T-helper 1 cell treated with Interleukin-12 subunit alpha and Interleukin-12 subunit beta and Interleukin-4 antibody, amounts not matched to agents 30 ng/mL and 1 ng/mL, for 36 hours (primary cell): ENCODE measurements around the gene MAPK7. TPM values are rescaled to one million over a fixed set of nuclear protein-coding genes. Genes with fewer than 3 reads are reported as not detected.

Experiments
- intact Hi-C: fragments of 100-400 bp; cut with micrococcal nuclease; formaldehyde crosslinking; loops from one replicate; pipeline ENCODE4 v1.15.1; 2024
- total RNA-seq: library from RNA; stranded (reverse); gene quantifications from 2 replicates; pipeline ENCODE4 v1.2.3, GENCODE V29; 2022

Gene MAPK7
- 32.1 and 33.2 TPM in 2 replicates for total RNA-seq

DNA sequence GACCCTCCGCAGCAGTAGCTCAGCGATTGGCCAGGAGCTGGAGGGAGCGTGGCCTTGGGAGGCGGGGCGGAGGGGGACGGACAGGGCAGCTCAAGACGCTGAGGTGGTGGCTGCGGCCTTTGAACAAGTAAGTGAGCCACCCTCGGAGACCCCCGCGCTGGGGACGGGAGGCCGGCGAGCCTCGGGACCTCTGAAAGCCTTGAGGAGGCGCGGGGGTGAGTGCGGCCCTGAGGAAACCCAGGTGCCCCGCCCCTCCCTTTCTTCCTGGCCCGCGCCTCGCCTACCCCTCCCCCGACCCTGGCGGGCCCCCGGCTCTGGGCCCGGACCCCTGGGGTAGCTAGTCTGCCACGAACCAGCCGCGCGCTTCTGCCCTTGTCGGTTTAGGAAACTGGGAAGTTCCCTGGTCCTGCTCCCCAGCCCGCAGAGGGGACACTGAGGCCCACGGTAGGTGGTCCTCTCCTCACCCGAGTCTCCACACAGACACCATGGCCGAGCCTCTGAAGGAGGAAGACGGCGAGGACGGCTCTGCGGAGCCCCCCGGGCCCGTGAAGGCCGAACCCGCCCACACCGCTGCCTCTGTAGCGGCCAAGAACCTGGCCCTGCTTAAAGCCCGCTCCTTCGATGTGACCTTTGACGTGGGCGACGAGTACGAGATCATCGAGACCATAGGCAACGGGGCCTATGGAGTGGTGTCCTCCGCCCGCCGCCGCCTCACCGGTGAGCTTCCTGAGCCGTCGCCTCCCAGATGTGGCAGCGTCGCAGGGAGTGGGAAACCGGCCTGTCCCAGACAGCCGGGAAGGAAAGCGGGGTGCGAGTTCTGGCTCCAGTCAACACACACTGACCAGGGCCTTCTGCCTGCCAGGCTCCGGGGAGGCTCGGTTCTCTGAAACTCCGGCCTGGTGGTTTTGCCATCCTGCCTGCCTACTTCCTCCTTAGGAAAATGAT lies at the start of gene MAPK7:
Gene MAPK7, plus strand, starts transcription at position 83 of the 945 bp plus-strand sequence. Its CDS starts 403 bp downstream, at position 486.
- intact Hi-C loops = loop anchor here (1.0 to 5.0 kb wide), 8 partner anchors 8 to 1786 kb away; partner anchors contain the start of genes AKAP10, ALDH3A2, ALKBH5 and PEMT

DNA sequence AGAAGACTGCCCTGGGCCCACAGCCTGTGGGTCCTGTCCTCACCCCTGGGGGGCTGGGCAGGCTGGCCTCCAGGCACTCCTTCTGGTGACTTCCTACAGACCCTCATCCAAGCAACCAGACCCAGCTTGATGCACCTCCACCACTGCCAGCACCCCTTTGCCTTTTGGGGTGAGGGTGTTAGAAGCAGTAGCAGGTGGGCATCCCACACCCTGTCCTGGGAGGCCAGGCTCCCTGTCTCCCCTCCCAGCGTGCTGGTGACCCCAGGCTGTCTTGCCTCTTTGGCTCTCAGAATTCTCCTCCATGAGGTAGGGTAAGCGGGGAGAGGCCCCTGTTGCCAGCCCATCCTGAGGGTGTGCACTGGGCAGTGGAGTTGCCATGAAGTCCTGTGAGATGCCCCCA lies 49.2 kb upstream of the MAPK7 start:
- intact Hi-C loops = no loop called here

DNA sequence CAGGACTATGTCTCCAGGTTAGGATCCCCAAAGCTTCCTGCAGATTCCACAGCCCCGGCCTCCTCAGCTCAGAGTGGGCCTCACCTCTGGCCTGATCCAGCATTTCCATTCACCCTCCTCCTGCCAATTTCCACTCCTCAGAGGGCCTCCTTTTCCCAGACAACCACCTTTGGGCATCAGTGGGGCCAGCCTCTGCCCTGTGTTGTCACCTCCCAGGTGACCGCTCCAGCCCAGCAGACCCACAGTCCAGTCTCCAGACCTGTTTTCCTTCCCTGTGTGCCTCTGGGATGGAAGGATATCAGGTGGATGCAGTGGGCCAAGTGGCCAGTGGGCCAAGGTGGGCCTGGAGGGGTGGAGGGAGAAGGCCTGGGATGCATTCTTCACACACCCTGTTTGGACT lies 48.5 kb upstream of the MAPK7 start:
- intact Hi-C loops = no loop called here

DNA sequence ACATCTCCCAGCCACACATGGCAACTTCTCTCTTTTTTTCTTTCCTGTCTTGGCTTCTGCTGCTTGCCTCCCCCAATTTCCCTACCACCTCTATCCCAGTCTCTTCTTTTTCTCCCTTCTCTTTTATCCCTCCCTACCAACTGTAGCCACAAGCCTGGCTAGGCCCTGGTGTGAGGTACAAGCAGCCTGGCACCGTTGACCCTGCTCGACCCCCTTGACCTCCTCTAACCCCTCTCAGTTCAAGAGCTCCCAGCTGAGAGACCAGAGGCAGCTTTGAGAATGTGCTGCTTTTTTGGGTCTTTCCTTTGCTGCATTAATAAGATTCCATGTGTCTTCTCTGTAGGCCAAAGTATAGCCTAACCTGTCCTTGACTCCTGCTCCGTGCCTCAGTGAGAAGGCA lies 48.0 kb upstream of the MAPK7 start:
- intact Hi-C loops = no loop called here

DNA sequence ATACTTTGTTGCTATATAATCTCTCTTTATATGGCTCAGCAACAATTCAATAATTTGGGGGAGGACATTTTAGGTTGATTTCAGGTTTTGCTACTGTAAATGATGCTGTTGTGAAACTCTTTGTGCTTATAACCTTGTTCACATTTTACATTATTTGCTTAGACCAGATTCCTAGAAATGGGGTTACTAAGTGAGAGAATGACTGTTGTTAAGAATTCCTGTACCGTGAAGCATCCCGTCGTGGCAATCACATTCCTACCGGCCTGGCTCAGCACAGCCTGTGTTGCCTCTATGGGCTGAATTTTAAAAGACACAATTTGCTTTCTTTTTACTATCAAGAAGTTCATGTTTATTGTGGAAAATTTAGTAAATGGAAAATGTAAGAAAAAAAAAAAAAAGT lies 47.2 kb upstream of the MAPK7 start:
- intact Hi-C loops = no loop called here

DNA sequence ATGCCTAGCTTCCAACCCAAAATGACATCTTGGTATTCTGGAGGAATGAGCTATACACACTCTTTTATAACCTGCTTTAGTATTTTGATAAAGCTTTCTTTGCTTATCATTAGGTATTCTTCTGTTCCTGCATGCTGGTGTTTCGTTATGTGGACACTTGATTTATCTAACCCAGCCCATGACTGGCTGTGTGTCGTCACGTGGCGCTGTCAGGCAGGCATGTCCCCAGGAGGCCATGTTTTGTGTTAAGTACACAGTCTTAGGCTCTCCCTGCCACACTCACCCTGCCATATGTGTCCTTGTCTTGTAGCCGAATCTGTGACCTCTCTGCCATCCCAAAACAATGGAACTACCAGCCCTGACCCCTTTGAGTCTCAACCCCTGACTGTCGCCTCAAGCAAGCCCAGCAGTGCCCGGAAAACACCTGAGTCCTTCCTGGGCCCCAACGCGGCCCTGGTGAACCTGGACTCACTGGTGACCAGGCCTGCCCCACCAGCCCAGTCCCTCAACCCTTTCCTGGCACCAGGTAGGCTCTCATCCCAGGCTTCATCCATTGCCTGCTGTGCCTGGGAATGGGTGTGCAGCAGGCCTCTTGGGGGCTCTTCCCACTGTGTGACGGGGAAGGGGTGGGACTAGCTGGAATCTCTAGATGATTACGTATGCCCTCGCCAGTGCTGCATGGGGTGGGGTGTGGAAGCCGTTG lies 46.6 kb upstream of the MAPK7 start:
- intact Hi-C loops = no loop called here

DNA sequence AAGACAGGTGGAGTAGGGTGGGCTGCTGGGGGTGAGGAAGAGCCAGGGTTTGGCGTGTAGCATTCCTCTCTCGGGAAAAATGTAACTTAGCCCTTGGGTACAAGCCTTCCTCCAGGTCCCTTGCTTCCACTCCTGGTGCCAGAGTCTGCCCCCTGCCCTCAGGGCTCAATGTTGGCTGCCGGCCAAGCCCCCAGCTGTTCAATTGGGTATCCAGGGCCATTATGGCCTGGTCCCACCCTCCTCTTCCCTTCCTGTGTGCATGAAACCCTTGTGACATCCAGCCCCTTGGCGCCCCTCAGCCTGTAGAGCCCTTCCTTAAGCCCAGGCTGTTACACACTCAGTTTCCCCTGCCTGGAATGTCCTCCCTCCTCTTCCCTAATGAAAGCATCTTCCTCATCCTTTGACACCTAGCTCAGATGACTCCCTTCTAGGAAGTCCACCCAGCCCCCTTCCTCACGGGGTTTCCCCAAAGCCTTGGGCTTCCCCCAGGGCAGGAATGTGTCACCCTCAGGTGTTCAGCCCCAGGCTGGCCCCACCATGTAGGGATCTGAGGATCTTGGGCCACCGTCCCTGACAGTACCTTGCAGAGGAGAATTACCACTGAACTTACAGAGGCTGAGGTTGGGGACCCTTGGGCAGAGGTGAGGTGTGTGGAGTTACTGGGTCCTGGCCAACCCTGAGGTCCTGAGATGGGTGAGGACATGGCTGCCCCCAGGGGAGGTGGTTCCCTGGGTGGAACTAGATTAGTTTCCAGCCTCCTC lies 45.7 kb upstream of the MAPK7 start:
- intact Hi-C loops = no loop called here

DNA sequence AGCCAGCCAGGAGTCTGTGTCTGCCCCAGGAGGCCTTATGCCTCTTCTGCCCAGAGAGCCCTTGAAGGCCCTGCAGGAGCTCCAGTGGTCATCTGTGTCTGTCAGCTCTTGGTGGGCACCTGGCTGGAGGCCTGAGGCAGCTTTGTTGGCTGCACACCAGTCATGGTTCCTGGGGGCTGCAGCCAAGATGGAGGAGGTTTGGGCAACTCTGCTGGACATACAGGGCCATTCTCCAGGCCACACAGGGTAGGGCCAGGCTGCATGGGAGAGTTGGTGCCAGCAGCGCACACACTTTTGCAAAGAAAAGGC lies 45.2 kb upstream of the MAPK7 start:
- intact Hi-C loops = no loop called here

DNA sequence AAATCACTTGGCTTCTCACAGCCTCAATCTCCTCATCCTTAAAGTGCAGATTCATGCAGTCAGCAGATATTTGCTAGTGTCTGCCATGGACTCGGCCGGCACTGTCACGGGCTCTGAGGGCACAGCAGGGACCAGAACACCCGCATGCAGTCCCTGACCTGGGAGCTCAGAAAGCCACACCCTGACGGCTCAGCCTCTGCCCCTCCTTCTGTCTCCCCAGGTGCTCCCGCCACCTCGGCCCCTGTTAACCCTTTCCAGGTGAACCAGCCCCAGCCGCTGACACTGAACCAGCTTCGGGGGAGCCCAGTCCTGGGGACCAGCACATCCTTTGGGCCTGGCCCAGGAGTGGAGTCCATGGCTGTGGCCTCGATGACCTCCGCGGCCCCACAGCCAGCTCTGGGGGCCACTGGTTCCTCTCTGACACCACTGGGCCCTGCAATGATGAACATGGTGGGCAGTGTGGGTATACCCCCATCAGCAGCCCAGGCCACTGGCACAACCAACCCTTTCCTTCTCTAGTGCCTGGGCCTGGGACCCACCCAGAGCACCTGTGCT lies 44.5 kb upstream of the MAPK7 start:
- intact Hi-C loops = no loop called here

DNA sequence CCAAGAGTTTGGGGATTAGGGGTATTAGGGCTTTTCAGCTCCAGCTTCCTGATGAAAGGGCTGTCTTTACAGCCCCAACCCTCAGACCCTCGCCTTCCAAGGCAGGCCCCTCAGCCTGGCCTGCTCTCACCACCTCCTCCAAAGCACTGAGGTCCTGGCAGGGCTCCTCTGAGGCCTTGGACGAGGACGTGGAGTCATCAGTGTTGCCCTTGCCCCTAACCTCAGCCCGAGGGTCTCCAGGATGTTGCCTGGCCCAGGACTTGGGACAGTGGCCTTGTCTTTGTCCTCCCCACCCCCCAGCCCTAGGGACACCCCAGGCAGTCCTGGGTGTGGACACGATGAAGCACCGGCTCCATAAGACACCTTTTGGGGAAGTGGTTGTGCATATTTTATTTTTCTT lies 44.0 kb upstream of the MAPK7 start:
- intact Hi-C loops = no loop called here

DNA sequence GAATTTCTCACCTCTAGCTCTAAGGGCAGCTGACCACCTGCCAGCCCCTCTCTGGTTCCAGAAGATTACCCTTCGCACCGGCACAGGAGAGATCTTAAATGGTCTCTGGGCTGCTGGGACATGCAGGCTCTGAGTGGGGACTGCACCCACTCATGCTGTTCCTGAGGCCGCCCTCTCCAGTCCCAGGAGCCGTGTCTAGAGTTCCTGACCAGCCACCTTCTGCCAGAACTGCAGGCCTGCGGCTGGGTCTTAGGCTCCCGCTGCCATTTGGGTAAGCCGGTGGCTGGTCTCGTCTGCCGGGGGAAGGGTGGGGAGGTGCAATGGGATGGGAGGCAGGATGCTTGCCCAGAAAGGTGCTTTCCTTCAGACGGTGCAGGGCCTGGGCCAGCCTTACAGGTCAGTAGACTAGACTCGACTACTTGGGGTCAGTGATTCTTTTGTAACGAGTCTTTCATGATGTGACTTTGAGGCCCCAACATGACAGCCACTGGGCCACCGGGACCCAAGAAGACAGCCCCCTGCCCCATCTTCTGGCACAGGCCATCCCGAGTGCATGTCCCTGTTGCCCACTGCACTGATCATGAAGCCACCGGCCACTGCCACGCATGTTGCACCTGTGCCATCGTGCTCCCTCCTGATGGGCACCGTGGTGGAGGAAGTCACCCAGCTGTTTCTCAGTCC lies 42.2 kb upstream of the MAPK7 start:
- intact Hi-C loops = no loop called here

DNA sequence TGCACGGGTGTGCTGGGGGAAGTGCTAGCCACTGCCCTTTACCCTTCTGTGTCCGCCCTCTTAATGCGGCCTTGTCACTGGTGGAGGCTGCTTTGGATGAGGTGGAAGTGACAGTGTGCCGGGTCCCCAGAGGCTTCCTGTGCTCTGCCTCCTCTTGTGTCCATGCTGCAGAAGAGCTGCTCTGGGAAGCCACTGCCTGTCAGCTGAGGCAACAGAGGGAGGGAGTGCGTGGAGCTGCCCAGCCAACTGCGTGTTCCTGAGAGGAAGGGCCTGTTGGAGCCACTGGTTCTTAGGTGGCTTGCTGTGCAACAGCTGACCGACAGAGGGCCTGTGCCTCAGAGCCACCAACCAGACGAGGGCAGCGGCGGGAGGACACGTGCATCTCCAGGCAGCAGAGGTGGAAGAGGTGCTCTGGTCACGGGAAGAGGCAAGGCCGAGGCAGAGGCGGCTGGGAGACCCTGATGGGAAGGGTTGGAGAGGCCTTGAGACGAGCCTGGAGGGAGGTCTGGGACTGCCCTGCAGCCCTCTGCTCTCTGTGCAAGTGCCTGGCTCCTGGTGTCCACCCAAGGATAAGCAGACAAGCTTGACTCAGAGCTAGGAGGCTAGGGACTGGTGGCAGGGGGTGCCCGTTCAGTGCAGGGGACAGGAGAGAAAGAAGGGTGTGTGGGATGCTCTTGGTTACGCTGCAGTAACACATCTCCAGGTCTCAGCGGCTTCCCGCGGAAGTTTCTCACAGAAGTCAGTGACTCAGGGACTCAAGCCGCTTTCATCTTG lies 41.2 kb upstream of the MAPK7 start:
- intact Hi-C loops = no loop called here

DNA sequence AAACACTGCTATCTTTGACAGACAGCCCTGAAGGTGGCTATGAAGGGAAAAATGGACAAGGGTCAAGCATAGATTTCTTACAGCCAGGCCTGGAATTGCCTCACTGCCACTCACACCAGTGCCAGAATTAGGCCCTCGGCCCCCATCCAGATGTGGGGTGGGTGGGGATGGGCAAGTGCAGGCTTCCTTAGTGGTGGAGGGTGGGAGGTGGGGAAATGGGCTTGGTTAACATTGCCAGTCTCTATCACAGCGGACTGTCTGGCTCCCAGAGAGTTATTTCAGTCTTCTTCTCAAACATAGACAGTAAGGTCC lies 40.6 kb upstream of the MAPK7 start:
- intact Hi-C loops = no loop called here

DNA sequence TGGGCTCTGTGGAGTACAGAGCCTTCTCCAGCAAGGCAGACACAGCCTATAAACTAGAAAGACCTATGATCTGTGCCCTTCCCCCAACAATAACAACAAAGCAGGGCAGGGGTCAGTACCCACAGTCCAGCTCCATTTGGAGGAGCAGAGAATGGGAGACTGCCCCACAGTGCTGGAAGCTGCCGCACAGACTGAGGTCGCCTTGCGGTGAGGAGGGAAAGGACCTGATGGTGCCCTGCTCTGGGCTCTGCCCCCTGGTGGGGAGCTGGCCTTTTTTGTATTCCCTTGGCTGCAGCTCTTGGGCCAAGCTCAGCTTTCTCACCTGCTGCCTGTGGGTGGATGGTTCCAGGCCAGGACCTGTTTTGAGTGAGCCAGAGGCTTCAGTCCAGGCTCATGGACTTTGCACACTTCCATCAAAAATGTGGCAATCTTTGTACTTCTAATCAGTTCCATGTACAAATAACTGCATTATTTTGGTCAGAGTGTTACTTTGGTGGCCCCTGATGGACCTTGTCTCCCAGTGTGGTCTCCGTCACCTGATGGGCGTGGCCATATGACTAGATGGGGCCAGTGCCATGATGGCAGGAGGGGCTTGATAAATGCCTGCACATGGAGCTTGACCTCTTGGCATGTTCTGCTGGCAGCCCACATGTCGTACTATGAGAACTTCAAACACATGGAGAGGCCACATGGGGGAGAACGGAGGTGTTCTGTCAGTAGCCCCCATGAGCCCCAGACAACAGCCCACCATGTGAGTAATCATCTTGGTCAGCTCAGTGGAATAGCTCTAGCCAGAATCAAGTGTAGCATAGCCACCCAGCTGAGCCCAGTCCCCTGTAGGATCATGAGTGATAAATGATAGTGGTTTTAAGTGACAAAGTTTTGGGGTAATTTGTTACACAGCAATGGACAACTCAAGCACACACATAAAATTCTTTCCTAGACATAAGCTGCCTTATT lies 40.0 kb upstream of the MAPK7 start:
- intact Hi-C loops = no loop called here

DNA sequence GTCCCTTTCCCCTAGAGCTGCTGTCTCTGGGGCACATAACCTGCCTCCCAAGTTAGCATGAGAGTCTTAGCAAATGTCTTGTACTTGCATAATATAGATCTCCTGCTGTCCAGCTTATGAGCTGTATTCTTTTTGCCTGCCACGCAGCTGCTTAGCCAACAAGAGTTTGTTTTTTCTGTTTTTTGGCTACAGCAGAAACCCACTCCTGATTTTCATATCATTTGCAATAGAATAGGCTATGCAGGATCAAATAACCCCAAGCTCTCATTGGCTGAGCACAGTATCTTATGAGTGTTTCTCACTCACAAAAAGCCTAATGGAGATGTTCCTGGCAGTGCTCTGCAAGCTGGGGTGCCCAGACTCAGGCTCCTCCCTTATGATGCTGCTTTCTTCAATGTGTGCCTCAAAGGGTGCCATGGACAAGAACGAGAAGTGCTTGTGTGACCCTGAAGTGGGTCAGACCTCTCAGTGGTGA lies 38.9 kb upstream of the MAPK7 start:
- intact Hi-C loops = no loop called here

DNA sequence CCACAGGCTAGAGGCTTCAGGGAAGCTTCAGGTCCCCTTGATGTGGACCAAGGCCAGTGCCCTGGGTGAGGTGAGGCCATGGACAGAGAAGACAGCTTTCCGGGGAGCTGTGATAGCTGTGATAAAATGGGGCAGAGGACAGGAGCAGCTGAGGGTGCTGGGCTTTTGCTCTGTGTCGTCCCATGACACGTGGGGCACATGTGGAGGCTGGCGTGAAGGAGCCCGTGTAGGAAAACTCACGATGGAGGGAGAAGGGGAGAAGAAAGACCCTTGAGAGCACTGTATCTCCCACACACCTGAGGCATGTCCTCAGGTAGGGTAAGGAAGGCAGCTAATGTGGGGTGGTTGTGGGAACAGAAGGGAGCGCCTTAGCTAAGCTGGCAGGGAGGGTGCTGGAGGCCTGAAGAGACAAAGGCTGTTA lies 37.1 kb upstream of the MAPK7 start:
- intact Hi-C loops = no loop called here

DNA sequence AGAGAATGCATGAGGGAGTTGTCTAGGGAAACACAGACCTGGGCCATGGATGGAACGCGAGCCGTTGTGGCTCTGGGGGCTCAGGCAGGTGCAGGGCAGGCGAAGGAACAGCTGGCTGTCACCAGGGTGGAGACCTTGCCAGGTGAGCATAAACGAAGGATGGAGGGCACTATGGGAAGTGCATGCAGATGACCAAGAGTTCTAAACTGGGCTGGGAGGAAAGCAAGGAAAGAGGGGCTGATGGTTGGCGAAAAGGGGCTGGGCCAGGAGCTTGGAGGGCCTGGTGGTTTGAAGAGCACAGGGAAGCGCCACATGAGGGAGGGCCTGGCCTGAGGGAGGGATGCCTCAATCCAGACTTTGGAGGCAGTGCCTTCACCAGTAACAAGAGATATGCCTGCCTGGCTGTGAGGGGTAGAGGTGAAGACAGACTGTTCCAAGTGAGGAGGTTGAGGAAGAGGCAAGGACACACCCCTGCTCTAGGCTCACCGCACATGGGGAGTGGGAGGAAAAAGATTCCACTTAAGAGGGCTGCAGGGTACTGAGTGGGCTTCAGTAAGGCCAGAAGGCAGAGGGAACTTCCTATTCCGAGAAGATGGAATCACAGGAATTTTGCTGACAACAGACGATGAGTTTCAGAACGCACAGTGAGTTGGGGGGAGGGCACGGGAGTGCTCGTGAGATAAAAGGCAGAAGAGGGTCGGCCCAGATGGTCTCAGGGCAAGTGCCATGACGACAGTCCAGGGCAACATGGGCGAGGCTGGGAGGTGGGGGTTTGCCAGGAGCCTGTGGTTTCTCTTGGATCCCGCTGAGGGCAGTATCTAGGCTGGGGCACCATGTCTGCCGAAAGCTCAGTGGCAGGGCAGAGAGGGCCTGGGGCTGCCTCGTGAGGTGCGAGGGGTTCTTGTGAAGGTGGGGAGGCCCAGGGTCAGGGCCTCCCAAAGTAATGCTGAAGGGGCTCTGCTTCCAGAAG lies 36.4 kb upstream of the MAPK7 start:
- intact Hi-C loops = no loop called here
